Measurements from ENCODE around the gene SH3BP4.

Gene SH3BP4

GRCh38 chr2:235095569-235095968 is 143.8 kb downstream of the SH3BP4 start:
- no peak for DNase-seq

GRCh38 chr2:235096447-235096846 is 144.6 kb downstream of the SH3BP4 start:
- no peak for DNase-seq

DNA sequence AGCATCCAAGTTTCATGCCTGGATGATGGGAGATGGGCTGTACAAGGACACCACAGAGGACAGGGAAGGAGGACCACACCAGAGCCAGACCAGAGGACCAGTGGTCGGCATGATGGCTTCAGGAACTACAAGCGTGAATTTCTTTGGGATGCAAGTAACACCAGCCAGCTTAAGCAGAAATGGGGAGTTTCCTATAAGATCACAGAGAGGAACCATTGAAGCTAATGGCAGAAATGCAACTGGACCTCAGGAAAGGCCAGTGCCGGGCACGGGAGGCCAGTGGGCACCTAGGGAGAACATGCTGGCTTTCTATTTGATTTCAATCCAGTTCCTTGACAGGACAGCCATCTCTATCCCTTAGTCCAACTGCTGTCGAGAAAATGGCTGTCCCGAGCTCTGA is 145.4 kb downstream of the SH3BP4 start:
- no peak for DNase-seq

DNA sequence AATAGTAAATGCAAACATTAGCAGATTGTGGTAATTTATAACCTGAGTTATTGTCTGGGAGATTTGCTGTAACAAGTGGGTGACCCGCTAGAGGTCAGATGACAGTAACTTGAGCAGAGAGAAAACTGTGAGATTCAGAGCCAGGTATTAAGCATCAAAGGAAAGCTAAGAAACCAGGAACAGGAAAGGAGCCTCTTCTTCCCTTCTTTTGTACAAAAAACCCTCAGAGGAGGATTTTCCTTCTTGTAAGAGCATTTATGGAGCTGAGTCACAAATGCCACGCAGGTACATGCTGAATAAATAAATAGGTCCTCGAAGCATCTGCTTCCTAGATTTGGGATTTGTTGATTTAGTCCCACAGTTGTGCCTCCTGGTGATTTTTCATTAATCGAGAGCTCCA is 146.5 kb downstream of the SH3BP4 start:
- DNase-seq: no peak

DNA sequence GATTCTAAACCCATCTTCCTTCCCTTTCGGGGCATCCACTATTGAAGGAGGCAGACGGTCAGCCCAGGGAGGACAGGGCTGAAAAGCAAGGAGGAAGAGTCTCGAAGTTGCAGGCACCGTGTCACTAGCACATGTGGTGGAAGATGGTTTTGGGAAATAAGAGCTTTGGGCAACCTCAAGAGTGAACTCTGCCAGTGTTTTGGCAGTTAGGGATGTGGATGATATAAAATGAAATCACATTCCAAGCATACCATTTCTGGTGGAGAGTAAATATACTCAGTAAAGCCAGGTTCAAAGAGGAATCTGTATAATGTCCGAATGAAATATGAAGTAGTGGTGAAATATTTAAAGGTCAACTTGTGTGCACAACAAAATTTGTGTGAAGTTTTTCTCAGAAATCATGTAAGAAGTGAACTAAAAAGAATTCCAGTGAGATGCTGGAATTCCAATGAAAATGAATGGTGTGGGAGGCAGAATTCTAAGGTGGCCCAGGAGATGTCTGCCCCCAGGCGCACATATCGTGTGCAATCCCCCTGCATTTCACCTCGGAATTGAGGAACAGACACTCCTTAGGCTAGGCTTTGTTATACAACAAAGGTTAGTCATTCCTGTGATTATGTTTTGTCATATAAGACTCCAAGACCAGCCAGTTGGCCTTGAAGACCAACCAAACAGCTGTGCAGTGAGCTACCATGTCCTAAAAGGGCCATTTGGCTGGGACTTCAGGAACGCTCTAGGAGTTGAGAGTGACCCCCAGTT is 147.1 kb downstream of the SH3BP4 start:
- no peak for DNase-seq

- DNase-seq: no peak
Measured at GRCh38 chr2:235102896-235103295, 151.1 kb downstream of the SH3BP4 start.

Data from stimulated activated CD4-positive, alpha-beta T cell treated with anti-CD3 and anti-CD28 coated beads, Interleukin-2, amount 100 ng/mL, for 24 hours (primary cell).